Measurements from ENCODE around the gene RPS6KA2.

The RPS6KA2 gene

DNA sequence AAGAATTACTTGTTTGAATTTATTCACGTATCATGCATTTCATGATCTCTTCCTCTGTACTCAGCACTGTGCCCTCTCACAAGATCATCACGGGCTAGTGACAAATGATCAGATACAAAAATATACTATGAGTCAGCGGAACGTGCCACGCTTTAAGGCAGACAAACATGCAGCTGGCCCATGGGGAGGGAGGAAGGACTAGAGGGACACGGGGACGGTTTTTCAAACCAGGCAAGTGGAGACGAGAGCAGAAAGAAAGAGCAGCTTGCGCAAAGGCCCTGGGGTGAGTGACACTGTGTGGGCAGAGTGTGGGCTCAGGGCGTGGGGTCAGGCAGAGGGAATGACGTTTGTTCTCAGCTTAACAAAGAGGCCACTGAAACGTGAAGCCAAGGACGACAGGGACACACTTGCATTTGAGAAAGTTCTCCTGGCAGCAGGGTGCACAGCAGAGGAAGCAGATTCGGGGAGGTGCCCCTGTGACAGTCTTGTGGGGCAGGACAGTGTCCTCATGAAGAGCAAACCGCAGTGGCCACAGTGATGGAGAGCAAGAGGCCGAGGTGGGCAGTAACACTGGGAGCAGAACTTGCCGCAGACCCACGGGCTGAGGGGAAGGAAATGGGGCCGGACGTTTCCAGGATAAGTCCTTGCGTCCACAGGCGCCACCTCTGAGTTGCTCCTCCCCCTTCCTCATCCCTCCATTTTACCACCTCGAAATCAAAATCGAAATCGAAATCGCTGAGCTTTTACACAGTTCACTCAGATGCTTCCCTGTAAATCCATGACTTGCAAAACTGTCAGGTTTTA, 6.9 kb upstream of the RPS6KA2 start:
- DNase-seq = peak in 1 of 2 donors; percentile 13

DNA sequence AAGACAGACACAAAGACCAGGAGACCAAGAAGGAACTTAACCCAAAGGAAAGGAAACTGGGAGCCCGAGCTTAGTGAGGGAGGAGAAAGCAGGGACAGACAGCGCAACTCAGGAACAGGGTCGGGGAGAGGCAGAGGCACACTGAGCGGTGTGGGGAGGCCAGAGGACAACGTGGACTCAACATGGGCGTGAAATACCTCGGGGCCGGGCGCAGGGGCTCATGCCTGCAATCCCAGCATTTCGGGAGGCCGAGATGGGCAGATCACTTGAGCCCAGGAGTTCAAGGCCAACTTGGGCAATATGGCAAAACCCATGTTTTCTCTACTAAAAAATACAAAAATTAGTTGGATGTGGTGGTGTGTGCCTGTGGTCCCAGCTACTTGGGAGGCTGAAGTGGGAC, 5.7 kb upstream of the RPS6KA2 start:
- no peak for DNase-seq

DNA sequence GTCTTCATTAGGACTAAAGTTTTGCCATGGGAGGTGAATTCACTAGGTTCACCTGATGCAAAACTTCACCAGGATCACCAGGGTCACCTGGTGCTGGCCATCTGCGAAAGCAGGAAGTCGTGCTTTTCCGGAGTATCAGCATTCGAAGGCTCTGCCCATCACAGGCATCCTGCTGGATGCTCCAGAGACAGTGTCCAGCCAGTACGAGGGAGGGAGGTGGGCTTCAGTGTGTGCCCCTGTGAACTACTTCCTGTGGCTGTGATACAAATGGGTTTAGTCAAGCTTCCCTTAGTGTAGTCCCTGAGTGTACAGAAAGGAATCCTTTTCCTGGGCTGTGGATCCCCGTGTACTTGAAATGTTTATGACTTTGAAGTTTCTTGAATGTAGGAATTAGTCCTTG, 3.4 kb upstream of the RPS6KA2 start:
- DNase-seq = no peak

DNA sequence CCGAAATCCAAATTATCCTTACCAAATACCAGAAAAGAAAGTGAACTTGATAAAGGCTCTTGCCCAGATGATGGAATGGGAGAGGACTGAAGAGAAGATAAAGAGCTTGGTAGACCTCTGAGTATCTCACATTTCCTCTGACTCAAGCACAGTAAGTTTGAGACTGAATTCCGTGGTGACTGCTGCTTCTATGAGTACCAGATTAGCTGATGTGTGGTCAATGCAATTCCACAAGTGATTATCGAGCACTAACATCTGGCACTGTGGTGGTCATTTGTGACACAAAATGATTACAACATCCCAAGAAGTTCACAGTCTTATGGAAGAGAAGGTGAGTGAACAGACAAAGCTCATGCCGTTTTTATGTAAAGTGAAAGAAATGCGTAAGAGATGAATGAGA, 2.6 kb upstream of the RPS6KA2 start:
- no peak for DNase-seq

DNA sequence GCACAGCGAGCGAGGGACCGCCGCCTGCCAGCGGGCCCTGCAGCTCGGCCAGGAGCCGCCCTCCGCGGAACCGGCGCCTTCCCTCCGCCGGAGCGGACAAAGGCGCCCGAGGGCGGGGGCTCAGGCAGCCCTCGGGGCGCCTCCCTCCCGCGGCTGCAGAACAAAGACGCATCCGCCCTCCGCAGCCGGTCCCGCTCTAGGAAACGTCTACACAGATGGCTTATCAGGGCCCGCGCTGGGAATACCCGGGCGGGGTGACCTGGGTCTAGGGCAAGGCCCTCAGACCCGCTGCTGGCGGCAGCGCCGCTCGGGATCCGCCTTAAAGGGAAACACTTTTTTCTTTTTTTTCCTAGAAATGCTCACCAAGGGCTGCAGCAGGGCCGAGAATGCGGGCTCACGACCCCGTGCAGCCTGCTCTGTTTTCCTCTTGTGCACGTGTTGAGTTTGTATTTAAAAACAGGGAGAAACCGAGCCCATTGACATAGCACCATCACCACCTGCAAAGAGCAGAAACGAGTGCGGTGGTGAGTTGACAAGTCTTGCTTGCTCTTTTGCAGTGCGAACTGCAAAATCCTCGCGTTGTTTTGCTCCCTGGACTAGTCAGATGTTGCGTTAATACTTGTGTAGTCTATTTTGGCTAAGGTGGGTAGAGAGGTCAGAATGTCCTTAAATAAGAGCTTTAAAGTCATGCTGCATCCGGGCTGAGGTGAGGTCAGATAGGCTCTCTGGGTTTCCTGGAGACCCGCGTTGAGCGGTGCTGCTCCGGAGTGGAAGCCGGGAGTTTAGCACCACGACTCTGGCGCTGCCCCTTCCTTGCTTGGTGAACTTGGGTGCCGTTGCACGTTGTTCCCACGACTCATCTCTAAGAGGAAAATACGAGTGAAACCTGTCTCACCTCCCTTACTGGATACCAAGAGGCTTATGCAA, 1.1 kb upstream of the RPS6KA2 start:
- DNase-seq = peak; percentile 45 to 61

DNA sequence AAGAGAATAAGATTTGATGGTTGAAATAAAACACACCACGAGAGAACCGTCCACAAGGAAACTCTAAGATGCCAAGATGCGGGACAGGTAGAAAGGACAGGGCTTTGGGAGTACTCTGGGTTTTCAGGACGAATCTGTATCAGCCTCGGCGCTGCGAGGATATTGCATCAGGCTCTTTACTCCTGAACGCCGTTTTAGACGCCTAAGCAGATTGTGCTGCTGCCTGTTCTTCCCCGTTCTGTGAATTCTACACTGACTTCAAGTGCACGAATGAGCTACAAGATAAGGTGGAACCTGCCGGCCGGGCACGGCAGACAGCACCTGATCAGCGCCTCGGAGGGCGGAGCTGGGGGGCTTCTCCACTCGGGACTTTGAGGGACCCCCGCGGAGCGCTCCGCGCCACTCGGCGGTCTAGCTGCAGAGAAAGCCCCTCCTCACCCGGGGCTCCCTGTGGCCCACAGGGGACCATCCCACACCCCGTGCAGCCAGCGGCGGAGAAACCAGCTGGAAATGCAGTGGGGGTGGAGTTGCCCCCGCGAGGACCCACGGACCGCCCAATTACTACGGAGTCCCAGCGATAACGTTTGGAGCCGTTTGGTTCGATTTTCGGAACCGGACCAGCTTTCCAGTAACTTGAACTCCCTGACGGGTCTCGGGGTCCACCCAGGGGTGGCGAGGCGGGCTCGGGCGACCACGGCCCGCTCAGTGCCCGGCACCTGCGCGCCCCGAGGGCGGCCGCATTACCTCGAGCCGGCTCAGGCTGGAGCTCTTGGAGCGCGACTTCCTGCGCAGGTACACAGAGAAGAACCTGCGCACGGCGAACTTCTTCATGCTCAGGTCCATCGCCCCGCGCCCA, 646 bp downstream of the RPS6KA2 start:
- DNase-seq = peak; percentile 14 to 22

DNA sequence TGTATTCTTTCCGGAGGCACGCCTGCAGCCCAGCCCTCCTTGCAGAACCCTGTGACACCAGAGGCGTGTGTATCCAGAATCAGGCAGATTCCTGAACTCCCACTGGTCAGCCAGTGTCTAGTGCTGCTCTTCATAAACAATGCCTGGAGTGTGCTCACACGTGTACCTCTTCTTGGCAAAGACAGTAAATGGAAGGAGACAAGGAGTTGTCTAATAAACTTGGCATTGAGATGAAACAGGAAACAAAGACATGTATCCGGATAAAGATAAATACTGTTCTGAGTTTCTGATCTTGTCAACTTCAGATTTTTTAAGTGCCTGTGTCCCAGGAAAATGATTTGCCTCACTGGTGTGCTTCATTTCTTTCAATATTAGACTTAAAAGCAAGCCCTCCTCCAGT, 1.7 kb downstream of the RPS6KA2 start:
- DNase-seq = no peak

DNA sequence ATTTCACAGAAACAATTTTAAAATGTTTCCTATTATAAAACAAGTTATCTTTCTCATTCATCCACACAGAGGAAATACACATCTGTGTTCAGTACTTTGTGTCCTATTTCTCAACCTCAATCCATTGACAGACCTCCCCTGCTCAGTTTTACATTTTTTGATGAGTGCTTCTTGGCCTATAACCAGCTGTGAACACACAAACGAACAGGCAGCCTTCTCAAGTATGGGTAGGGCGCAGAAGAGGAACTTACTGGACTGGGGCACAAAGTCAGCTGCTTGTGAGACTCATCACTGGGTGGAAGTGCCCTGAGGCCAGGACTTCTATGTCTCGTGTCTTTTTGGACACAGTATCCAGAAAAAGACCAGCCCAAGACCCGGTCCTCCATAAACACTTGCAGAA, 2.8 kb downstream of the RPS6KA2 start:
- DNase-seq = no peak

DNA sequence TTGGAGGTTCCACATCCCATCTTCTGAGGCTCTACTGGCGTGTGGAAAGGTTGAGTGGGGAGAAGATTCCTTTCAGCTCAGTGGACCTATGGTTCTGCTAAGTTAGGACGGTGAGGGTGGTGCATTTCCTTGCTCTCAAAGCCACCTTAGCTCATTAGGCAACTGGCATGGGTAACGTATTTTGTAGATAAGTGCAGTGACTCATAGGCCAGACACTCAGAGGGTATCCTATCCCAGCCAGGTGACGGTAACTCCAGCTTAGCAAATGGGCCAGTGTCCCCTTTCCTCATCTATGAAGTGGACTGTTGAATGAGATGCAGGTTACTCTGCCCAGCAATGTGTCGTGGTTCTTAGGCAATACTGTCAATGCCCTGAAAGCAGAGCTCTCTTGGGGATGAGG, 3.7 kb downstream of the RPS6KA2 start:
- no peak for DNase-seq

DNA sequence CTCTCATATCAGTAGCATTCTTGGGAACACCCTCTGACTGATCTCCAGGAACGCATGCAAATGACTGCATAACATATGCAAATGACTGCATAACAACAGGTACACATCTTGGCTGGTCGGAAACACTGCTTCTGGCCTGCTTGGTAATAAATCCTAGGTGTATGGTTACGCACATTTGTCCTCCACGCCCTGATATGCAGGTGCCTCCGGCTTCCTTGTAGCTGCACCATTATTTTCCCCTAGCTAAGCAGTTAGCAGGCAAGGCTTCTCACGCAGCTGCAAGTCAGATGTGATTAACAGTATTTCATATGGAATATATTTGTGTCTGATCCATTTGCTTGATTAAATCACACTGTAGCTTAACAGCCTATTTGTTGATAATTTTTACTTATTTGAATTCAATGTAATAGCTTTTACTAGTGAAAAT, 5.9 kb downstream of the RPS6KA2 start:
- DNase-seq = no peak

DNA sequence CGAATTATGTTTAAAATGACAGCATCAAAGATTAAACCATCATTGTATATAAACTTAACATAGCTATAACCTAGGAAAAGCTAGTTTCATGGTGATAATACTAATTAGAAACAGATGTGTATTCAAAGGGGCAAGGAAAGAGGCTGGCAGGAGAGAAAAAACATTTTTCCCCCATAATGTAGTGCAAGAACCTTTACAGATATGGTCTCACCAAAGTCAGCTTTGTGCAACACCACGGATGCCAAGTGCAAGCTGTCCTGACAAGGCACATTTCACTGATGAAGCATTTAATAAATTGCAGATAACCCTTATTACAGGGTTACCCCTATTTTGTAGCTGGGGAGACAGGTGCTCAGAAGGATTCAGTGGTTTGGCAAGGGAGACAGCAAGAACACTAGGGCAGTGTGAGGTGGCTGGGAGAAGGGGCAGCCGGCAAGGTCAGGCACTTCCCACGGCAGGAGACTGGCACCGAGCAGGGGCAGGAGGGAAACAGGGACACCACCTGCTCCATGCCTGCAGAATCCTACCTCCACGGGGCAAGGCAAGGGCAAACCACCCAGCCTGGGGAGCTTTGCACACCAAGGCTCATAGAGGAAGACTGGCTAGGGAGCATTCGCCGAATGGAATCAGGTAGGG, 6.5 kb downstream of the RPS6KA2 start:
- no peak for DNase-seq

DNA sequence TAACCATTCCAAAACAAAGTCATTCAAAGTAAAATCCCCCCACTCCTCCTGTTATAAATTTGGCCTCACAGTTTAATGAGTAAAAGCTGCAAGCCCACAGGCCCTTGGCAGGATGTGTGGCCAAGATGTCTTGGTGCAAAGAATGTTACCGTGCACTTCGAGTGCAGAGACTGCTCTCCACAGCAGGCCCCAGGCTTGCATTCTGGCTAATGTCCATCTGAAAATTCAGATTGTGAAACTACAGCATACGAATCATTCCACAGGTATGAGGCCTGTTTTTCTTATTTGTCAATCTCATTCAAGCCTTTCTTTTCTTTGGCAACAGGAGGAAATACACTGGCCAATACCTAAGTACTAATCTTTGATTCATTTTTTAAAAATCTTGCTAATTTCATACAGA, 7.1 kb downstream of the RPS6KA2 start:
- DNase-seq = no peak

DNA sequence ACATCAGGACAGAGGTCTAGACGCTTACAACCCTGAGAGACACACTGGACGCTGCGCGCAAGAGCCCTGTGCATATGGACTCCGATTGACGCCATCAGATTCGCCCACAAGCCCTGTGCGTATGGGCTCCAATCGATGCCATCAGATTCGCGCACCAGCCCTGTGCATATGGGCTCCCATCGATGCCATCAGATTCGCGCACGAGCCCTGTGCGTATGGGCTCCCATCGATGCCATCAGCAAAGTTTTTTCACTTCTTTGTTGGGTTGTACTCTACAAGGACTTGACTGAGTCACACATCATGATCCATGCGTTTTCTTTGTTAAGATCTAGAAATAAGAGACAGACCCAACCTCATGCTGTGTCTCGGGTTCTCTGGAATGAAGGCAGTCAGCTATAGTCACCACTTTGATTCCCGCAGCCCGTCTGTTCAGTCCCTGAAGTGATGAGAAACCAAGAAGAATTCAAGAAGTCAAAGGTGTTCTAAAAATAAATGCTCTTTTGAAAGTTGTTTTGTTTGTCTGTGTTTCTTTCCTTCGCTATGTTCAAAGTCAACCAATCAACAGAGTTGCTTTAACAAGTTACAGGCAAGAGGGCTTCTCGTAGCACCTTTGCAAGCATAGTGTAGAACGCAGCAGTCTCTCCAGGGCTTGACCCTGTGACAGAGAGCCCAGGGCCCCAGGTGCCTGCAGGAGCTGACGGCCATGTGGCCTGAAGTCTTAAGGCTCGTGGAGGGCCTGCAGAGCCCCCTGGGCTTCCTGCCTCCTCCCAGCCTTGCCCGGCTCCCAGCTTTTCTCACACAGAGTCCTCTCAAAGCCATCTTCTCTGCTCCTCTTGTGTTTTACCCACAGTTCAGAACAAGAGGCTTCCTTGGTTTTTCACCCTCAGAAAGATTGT, 7.9 kb downstream of the RPS6KA2 start:
- no peak for DNase-seq

DNA sequence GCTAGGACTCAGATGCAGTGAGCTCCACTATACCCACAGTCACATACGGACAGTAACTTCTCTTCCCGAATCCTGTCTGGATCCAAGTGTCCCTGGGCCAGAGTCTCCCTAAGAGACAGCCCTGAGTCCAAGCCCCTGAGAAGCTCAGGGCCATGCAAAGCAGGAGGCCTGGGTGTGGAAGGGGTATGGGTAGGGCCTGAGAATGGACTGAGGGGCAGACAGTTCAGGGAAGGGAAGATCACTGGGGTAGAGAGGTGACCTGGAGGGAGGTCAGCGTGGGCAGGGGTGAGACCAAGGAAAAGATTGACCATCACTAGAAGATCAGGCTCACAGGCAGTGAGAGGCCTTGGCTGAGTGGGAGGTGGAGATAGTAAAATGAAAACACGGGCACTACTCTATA, 8.8 kb downstream of the RPS6KA2 start:
- DNase-seq = no peak

DNA sequence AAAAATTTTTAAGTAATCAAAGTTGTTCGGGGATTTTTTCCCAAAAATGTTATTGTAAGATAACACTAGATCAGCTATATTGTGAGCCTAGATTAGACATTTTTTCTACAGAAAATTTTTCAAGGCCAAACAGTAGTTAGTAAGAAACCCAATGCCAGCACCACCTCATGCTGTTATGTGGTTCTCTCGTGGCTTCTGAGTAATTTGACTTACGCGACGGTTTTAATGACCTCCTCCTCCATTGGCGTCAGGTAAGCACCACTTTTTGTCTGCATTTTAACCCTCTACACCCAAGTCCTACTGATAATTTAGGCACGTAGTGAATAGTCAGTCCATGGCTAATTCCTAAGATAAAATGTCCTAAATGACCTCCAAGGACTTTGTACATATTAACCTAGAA, 9.7 kb downstream of the RPS6KA2 start:
- DNase-seq = no peak

DNA sequence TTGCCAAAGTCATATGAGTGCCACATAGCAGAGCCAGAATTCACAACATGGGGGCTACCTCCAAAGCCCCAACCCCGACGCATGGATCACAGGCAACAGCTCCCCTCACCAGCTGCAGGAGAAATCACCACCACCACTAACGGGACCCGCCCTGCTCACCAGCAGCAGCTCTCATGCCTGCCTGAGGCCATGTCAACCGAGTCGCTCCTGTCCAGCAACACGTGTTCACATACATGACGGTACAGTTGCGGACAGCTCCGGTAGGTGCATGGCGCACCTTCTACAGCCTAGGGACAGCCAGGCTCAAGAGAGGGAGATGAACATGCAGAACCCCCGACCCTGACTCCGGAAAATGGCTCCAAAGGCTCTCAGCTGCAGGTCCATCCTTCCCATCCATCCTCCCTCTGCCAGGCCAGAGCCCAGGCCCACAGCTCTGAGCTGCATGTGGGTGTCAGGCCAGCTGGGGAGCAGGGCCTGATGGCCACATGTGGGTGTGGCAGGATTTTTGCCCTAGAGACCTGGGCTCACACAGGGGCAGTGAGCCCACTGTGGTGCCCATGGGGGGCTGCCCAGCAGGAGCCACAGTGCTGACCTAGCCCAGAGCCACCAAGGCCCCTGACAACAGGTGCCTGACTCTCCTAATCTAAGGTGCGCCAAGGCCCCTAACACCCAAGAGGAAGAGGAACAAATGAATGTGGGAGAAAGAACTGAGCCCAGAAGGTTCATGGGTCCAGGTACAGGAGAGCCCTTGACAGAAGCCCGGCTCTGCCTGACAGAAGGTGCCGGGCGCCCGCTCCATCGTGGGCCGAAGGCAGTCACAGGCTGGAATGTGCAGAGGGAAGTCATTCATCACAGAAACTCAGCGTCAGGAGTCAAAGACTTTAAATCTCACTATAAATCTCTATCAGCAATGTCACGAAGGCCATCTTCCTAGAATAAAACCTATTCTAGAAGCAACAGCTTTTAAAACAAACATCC, 10.5 kb downstream of the RPS6KA2 start:
- no peak for DNase-seq

DNA sequence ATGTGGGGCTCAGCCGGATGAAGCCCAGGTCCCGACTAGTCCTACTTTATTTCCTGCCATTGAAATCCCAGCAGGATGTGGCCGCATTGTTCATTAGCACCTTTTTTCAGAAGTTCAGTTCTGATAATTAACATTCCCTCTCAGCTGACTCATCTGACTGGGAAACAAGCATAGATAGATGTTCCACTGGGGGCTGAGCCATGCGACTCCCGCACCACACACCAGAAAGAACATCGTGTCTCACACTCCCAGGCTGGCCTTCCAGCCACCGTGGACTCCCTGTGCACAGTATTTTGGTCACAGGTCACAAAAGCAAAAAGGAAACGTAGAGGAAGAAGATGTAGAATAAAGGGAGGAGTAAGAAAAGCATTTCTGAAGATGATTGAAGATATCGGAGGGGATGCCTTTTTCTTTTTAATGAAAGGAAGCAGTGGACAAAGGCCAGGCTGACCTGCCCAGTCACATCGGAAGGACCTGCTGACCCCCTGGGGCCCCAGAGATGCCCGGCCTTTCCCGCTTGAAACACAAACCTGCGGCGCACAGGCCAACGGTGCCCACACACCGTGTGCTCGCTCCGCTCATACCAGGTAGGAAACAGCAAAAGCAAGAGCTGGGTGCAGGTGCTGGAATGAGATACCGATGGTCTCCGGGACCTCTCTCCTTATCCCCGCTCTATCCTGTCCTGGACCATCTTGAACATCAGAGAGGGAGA, 11.8 kb downstream of the RPS6KA2 start:
- DNase-seq = no peak

DNA sequence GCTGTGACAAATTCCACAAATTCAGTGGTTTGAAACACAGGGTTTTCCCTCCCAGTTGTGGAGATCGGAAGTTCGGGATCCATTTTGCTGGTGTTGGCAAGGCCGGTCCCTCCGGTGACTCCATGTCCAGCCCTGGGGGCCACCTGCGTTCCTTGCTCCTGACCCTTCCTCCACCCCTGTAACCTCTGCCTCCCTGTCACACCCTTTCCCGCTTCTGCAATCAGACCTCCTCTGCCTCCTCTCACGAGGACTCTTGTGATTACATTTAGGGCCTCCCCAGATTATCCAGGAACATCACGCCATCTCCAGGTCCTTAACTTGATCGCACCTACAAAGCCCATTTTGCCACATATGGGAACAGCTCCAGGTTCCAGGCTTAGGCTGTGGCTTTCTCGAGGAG, 12.5 kb downstream of the RPS6KA2 start:
- DNase-seq = no peak

DNA sequence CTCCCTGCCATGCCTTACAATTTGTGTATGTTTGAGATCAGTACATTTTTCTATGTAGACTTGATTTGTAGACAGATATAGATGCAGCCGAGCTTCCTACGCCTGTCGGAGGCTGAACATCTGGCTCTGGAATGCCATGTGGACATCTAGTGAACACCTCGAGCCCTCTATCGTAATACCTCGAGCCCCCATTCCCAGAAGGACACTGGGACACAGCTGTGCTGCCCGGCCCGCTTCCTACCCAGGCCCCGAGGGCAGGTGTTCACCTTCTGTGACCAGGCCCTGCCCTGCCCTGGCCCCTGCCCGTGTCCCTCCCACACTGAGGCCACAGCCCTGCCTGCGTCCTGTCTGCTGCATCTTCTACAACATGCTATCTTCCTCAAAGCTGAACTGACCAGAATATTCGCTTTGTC, 12.9 kb downstream of the RPS6KA2 start:
- no peak for DNase-seq

DNA sequence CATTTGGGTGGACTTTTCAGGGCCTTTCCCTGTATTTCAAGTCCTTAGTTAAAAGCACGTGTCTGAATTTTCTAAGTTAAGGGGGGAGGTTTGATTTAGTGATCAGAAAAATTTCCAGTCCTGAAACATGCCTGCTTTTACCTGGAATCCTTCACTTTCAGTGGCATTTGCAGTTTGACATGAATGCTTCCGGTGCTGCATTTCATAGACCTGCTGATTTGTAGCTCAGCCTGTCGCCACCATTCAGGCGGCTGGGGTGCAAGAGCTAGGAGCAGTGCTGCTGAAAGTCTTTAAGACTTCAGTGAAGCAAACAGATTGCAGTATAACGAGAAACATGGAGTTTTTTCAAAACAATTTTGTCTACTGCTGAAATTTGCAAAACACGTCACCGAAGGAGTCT, 14.0 kb downstream of the RPS6KA2 start:
- no peak for DNase-seq

Measured in CD4-positive, alpha-beta T cell treated with Interleukin-1 beta for 1 hour (primary cell).